Activated CD4-positive, alpha-beta T cell treated with anti-CD3 and anti-CD28 coated beads for 36 hours (primary cell): Measurements from ENCODE around the gene PLAAT4. TPM values are rescaled to one million over a fixed set of nuclear protein-coding genes. Genes with fewer than 3 reads are reported as not detected.
A peak's percentile ranks its signal among the peaks of the same experiment; 100 is the strongest.
"Not testable (repeated sequence)": the region's sequence is repeated elsewhere in the genome, so short reads cannot be mapped to it uniquely, and the experiment has no call there.

Source experiments
- ATAC-seq: fragments of 200-7000 bp; cut with Tn5 transposase; one replicate; pipeline ENCODE4 v1.10.0; 2021; ENCODE audit warnings: mild to moderate bottlenecking, moderate library complexity
- CTCF ChIA-PET: fragments of 350-600 bp; sonication (Branson Sonifier 250); formaldehyde crosslinking; loops from one replicate; lab custom pipeline; 2021; ENCODE audit warnings: antibody characterized with exemption; lab: Charles Lee
- POLR2A ChIA-PET: fragments of 350-600 bp; sonication (Branson Sonifier 250); formaldehyde crosslinking; loops from one replicate; lab custom pipeline; 2021; ENCODE audit warnings: antibody characterized with exemption, inconsistent platforms; lab: Charles Lee
- DNase-seq: peaks from one replicate; pipeline ENCODE4 v3.0.0-alpha.2; 2020
- H3K27ac Mint-ChIP-seq: one replicate; pipeline ENCODE4 v1.8.0; 2021; ENCODE audit warnings: mixed read lengths
- H3K27me3 Mint-ChIP-seq: one replicate; pipeline ENCODE4 v1.8.0; 2021; ENCODE audit warnings: mixed read lengths
- H3K36me3 Mint-ChIP-seq: one replicate; pipeline ENCODE4 v1.8.0; 2021; ENCODE audit warnings: low read depth, mixed read lengths
- H3K4me1 Mint-ChIP-seq: one replicate; pipeline ENCODE4 v1.8.0; 2021; ENCODE audit warnings: mixed read lengths
- H3K4me3 Mint-ChIP-seq: one replicate; pipeline ENCODE4 v1.8.0; 2021; ENCODE audit warnings: mild to moderate bottlenecking, moderate library complexity, mixed read lengths
- H3K9me3 Mint-ChIP-seq: one replicate; pipeline ENCODE4 v1.8.0; 2021; ENCODE audit warnings: low read depth, mixed read lengths
- intact Hi-C, 2 experiments: fragments of 100-400 bp; cut with DNase I in 1 of 2; cut with micrococcal nuclease in 1 of 2; formaldehyde crosslinking; loops; one replicate each; pipeline versions ENCODE4 v1.14.2 to v1.15.1; 2022 to 2024; cut with DNase I, micrococcal nuclease
- total RNA-seq, 2 experiments: library from RNA; stranded (reverse); gene quantifications; one replicate each; pipeline ENCODE4 v1.2.3, GENCODE V29; 2021

Gene PLAAT4
- total RNA-seq, 2 experiments from 2014 or later, result 16.8 to 18.7 TPM

- Mint-ChIP-seq H3K27me3 (no peaks in the 10 kb centered on the region), H3K4me1 (peaks cover 16% of the 10 kb centered on the region), H3K27ac (peak overlapping the region; percentile 79), H3K36me3 (no peaks in the 10 kb centered on the region), H3K9me3 (peaks cover 3% of the 10 kb centered on the region), H3K4me3 (peak overlapping the region; percentile 56)
- CTCF ChIA-PET, result interaction anchor here (0.6 to 1.4 kb wide), 8 partner anchors 37 to 614 kb away, joined by 3 to 8 read pairs (median 3); partner anchors contain the start of gene PLAAT4
- DNase-seq, result peak; percentile 46
- intact Hi-C loops, result loop anchor here in 1 of 2 experiments (5.0 kb wide), 1 partner anchor 53 kb away; no protein-coding TSS in a partner anchor
- ATAC-seq, result peak; percentile 84
- POLR2A ChIA-PET, result interaction anchor here (0.6 kb wide), 1 partner anchor 33 kb away, joined by 3 read pairs; no protein-coding TSS in a partner anchor
These were observed 37.6 kb downstream of the PLAAT4 start for GRCh38 chr11:63573881-63574855.

- Mint-ChIP-seq H3K27ac (peak overlapping the region; percentile 79), H3K27me3 (no peaks in the 10 kb centered on the region), H3K9me3 (peaks cover 5% of the 10 kb centered on the region), H3K4me1 (peaks cover 16% of the 10 kb centered on the region), H3K4me3 (peak overlapping the region; percentile 56), H3K36me3 (peaks cover 1% of the 10 kb centered on the region)
- no peak for DNase-seq
- CTCF ChIA-PET, result interaction anchor here (0.6 to 1.3 kb wide), 4 partner anchors 59 to 106 kb away, joined by 3 read pairs; no protein-coding TSS in a partner anchor
- POLR2A ChIA-PET, result no interaction called here
- ATAC-seq, result peak; percentile 37
- intact Hi-C loops, result loop anchor here in 1 of 2 experiments (5.0 kb wide), 1 partner anchor 52 kb away; no protein-coding TSS in a partner anchor
These were observed 38.4 kb downstream of the PLAAT4 start for GRCh38 chr11:63574856-63575602.

- DNase-seq, intact Hi-C loops, POLR2A ChIA-PET, H3K27me3 Mint-ChIP-seq, H3K27ac Mint-ChIP-seq, H3K4me3 Mint-ChIP-seq, CTCF ChIA-PET, ATAC-seq, H3K36me3 Mint-ChIP-seq: not testable (repeated sequence)
- peaks cover 23% of the 10 kb centered on the region for H3K4me1 Mint-ChIP-seq
- peaks cover 23% of the 10 kb centered on the region for H3K9me3 Mint-ChIP-seq
These were observed 42.3 kb downstream of the PLAAT4 start for GRCh38 chr11:63578882-63579281.

DNA sequence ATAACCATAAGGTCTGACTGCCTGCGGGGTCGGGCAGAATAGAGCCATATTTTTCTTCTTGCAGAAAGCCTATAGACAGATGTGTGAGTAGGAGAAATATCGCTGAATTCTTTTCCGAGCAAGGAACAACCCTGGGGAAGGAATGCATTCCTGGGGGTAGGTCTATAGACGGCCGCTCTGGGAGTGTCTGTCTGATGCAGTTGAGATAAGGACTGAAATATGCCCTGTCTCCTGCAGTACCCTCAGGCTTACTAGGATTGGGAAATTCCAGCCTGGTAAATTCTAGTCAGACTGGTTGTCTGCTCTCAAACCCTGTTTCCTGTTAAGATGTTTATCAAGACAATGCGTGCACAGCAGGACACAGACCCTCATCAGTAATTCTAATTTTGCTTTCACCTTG is 44.6 kb downstream of the PLAAT4 start:
- CTCF ChIA-PET, result interaction anchor here (0.7 kb wide), 1 partner anchor 419 kb away, joined by 3 read pairs; no protein-coding TSS in a partner anchor
- H3K36me3 Mint-ChIP-seq, ATAC-seq, DNase-seq, H3K27ac Mint-ChIP-seq, H3K27me3 Mint-ChIP-seq, POLR2A ChIA-PET, H3K4me3 Mint-ChIP-seq, intact Hi-C loops, H3K4me1 Mint-ChIP-seq: not testable (repeated sequence)
- H3K9me3 Mint-ChIP-seq, result peaks cover 23% of the 10 kb centered on the region

GRCh38 chr11:63583357-63583677 is 46.7 kb downstream of the PLAAT4 start:
- peaks cover 9% of the 10 kb centered on the region for H3K4me1 Mint-ChIP-seq
- H3K4me3 Mint-ChIP-seq, result no peak overlapping the region
- H3K36me3 Mint-ChIP-seq, result peaks cover 7% of the 10 kb centered on the region
- H3K9me3 Mint-ChIP-seq, result peaks cover 23% of the 10 kb centered on the region
- ATAC-seq (no peak), DNase-seq (no peak)
- ChIA-PET CTCF (no interaction called here), POLR2A (interaction anchor here (1.1 kb wide), 1 partner anchor 16 kb away, joined by 3 read pairs; no protein-coding TSS in a partner anchor)
- H3K27me3 Mint-ChIP-seq, result no peaks in the 10 kb centered on the region
- intact Hi-C loops, result no loop called here
- no peak overlapping the region for H3K27ac Mint-ChIP-seq

GRCh38 chr11:63586451-63587166 is 50.0 kb downstream of the PLAAT4 start:
- peaks cover 9% of the 10 kb centered on the region for H3K4me1 Mint-ChIP-seq

GRCh38 chr11:63589000-63589399 is 52.4 kb downstream of the PLAAT4 start:
- no peaks in the 10 kb centered on the region for H3K9me3 Mint-ChIP-seq
- H3K36me3 Mint-ChIP-seq, result no peaks in the 10 kb centered on the region
- ChIA-PET CTCF (interaction anchor here (0.6 kb wide), 1 partner anchor 181 kb away, joined by 3 read pairs; no protein-coding TSS in a partner anchor), POLR2A (no interaction called here)
- no peaks in the 10 kb centered on the region for H3K4me1 Mint-ChIP-seq
- DNase-seq (no peak), ATAC-seq (no peak)
- intact Hi-C loops, result no loop called here
- no peak overlapping the region for H3K27ac Mint-ChIP-seq
- no peak overlapping the region for H3K4me3 Mint-ChIP-seq
- no peaks in the 10 kb centered on the region for H3K27me3 Mint-ChIP-seq

More at GRCh38 chr11:63586451-63587166, 50.0 kb downstream of the PLAAT4 start:
- peaks cover 9% of the 10 kb centered on the region for H3K9me3 Mint-ChIP-seq
- ATAC-seq (no peak), DNase-seq (no peak)
- H3K4me3 Mint-ChIP-seq, result no peak overlapping the region
- no peak overlapping the region for H3K27ac Mint-ChIP-seq
- H3K36me3 Mint-ChIP-seq, result peaks cover 4% of the 10 kb centered on the region
- H3K27me3 Mint-ChIP-seq, result no peaks in the 10 kb centered on the region
- intact Hi-C loops, result no loop called here
- ChIA-PET POLR2A (no interaction called here), CTCF (no interaction called here)

- DNase-seq, result no peak
- ATAC-seq, result no peak
- intact Hi-C loops, result no loop called here
- Mint-ChIP-seq H3K4me3 (no peak overlapping the region), H3K27me3 (no peaks in the 10 kb centered on the region), H3K4me1 (no peaks in the 10 kb centered on the region), H3K9me3 (no peaks in the 10 kb centered on the region), H3K36me3 (no peaks in the 10 kb centered on the region), H3K27ac (no peak overlapping the region)
- POLR2A ChIA-PET, result no interaction called here
- CTCF ChIA-PET, result no interaction called here
These were observed 53.6 kb downstream of the PLAAT4 start for GRCh38 chr11:63590024-63590788.

GRCh38 chr11:63592975-63593395 is 56.4 kb downstream of the PLAAT4 start:
- H3K4me1 Mint-ChIP-seq, result no peaks in the 10 kb centered on the region
- no peaks in the 10 kb centered on the region for H3K27me3 Mint-ChIP-seq
- CTCF ChIA-PET, result no interaction called here

DNA sequence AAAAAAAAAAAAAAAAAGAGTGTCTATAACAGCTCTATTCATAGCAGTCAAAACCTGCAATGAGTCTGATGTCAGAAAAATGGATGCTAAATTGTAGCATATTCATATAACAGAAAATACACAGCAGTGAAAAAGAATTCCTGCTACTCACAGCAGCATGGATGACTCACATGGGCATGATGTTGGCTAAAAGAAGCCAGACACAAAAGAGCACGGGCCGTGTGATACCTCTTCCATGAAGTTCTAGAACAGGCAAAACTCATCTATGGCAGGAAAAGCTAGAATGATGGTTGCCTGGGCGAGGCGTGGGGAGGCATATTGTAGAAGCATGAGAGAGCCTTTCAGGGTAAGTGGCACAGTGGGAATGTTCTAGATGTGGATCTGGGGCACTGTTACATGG is 58.7 kb downstream of the PLAAT4 start:
- Mint-ChIP-seq H3K4me1 (no peaks in the 10 kb centered on the region), H3K4me3 (no peak overlapping the region), H3K36me3 (no peaks in the 10 kb centered on the region), H3K27ac (no peak overlapping the region), H3K27me3 (no peaks in the 10 kb centered on the region), H3K9me3 (no peaks in the 10 kb centered on the region)
- intact Hi-C loops, result no loop called here
- ChIA-PET POLR2A (no interaction called here), CTCF (no interaction called here)
- DNase-seq (no peak), ATAC-seq (no peak)

More at GRCh38 chr11:63592975-63593395, 56.4 kb downstream of the PLAAT4 start:
- DNase-seq (peak; percentile 19), ATAC-seq (no peak)
- H3K9me3 Mint-ChIP-seq, result no peaks in the 10 kb centered on the region
- intact Hi-C loops, result no loop called here
- no peak overlapping the region for H3K4me3 Mint-ChIP-seq
- no peak overlapping the region for H3K27ac Mint-ChIP-seq
- POLR2A ChIA-PET, result no interaction called here
- no peaks in the 10 kb centered on the region for H3K36me3 Mint-ChIP-seq
